GM12878 (cell line): ENCODE data around the gene XG. TPM values are rescaled to one million over a fixed set of nuclear protein-coding genes. Genes with fewer than 3 reads are reported as not detected.

Experiments
- ATF2 ChIP-seq: IDR thresholded peaks from 2 replicates; pipeline ENCODE4 v1.6.1; 2012; ENCODE audit warnings: low read length, inconsistent platforms
- BCL11A ChIP-seq: IDR thresholded peaks from 2 replicates; pipeline ENCODE4 v1.6.1; 2011; ENCODE audit warnings: low read depth, low read length
- CBFB ChIP-seq: IDR thresholded peaks from 2 replicates; pipeline ENCODE4 v1.6.1; 2016; ENCODE audit warnings: antibody characterized with exemption, low read depth
- CBX3 ChIP-seq: fragments of 200-600 bp; sonication (generic); IDR thresholded peaks from 2 replicates; pipeline ENCODE4 v1.6.1; 2016; ENCODE audit warnings: low read depth, borderline replicate concordance
- CHD1 ChIP-seq: IDR thresholded peaks from 2 replicates; pipeline ENCODE4 v1.6.1; 2012; ENCODE audit warnings: low read depth, low read length, improper control_type of control experiment
- CHD2 ChIP-seq: IDR thresholded peaks from 2 replicates; pipeline ENCODE4 v1.6.1; 2011; ENCODE audit warnings: low read depth, low read length, improper control_type of control experiment, borderline replicate concordance
- HDAC6 ChIP-seq: fragments of 200-600 bp; sonication (generic); IDR thresholded peaks from one replicate; pipeline ENCODE4 v1.8.0; 2017; ENCODE audit warnings: antibody characterized with exemption; ENCODE audit not compliant: unreplicated experiment
- MAX ChIP-seq: IDR thresholded peaks from 2 replicates; pipeline ENCODE4 v1.6.1; 2012; ENCODE audit warnings: low read depth, low read length, improper control_type of control experiment
- MLLT1 ChIP-seq: fragments of 450-650 bp; IDR thresholded peaks from 2 replicates; pipeline ENCODE4 v1.6.1; 2016; ENCODE audit warnings: mild to moderate bottlenecking
- MTA2 ChIP-seq: fragments of 450-650 bp; IDR thresholded peaks from 2 replicates; pipeline ENCODE4 v1.6.1; 2016; ENCODE audit warnings: low read depth, mild to moderate bottlenecking, moderate library complexity
- NR2C1 ChIP-seq: fragments of 450-650 bp; IDR thresholded peaks from 2 replicates; pipeline ENCODE4 v1.6.1; 2017; ENCODE audit warnings: antibody characterized with exemption, mild to moderate bottlenecking, moderate library complexity
- NRF1 ChIP-seq: conservative IDR thresholded peaks from 2 replicates; pipeline ENCODE4 v1.6.1; 2011; ENCODE audit warnings: mild to moderate bottlenecking, low read depth, low read length, improper control_type of control experiment
- PAX5 ChIP-seq: IDR thresholded peaks from 2 replicates; pipeline ENCODE4 v1.6.1; 2011; ENCODE audit warnings: low read depth, low read length, borderline replicate concordance
- PBX3 ChIP-seq: IDR thresholded peaks from 2 replicates; pipeline ENCODE4 v1.6.1; 2011; ENCODE audit warnings: mild to moderate bottlenecking, low read depth, low read length, moderate library complexity; ENCODE audit not compliant: insufficient replicate concordance
- RBBP5 ChIP-seq: fragments of 200-600 bp; sonication (generic); conservative IDR thresholded peaks from 2 replicates; pipeline ENCODE4 v1.6.1; 2016
- SMARCA5 ChIP-seq: fragments of 450-650 bp; IDR thresholded peaks from 2 replicates; pipeline ENCODE4 v1.6.1; 2017; ENCODE audit warnings: mild to moderate bottlenecking
- ZBTB4 ChIP-seq: fragments of 450-650 bp; formaldehyde crosslinking; IDR thresholded peaks from 2 replicates; pipeline ENCODE4 v1.4.0; 2022; ENCODE audit warnings: mild to moderate bottlenecking, moderate library complexity
- ZBTB40 ChIP-seq: fragments of 450-650 bp; IDR thresholded peaks from 2 replicates; pipeline ENCODE4 v1.6.1; 2016; ENCODE audit warnings: mild to moderate bottlenecking, moderate library complexity, borderline replicate concordance
- ZNF217 ChIP-seq: fragments of 450-650 bp; IDR thresholded peaks from 2 replicates; pipeline ENCODE4 v1.6.1; 2017; ENCODE audit warnings: antibody characterized with exemption, mild to moderate bottlenecking
- polyA plus RNA-seq, 11 experiments: library from polyadenylated mRNA; depleted of rRNA in 4 of 11; unstranded in 6 of 11; stranded (reverse) in 5 of 11; fragments of >200 nt; fragmentation: Nextera tagmentation in 4 of 11; fragmentation: Illumina TruSeq in 1 of 11; extraction: Ambion mirVana in 4 of 11; extraction: Trizol in 1 of 11; gene quantifications; 1 replicate in 1 of 11; 2 replicates in 10 of 11; pipeline versions ENCODE4 v1.2.1 to v1.2.3, GENCODE V29; 2011 to 2016; ENCODE audit warnings: inconsistent platforms in 2 of 11, missing spikeins in 2 of 11, low read depth in 1 of 11
- total RNA-seq, 4 experiments: library from RNA; depleted of rRNA in 3 of 4; stranded (reverse); fragments of >200 nt in 3 of 4; fragmentation: Illumina TruSeq in 1 of 4; extraction: Trizol in 1 of 4; gene quantifications; 2 replicates each; pipeline versions ENCODE4 v1.2.1 to v1.2.3, GENCODE V29; 2013 to 2021

XG gene
- total and polyA plus RNA-seq, 10 of the 15 experiments (the other 5 are each of a cell fraction or from before 2014, with no cell fraction given) = not detected

GRCh38 chrX:2707334-2707760, 44.5 kb upstream of the XG start (continued):
- peak; percentile 81 for TF ChIP-seq MLLT1
- TF ChIP-seq CHD2 = no peak
- TF ChIP-seq NRF1 = no peak
- no peak for TF ChIP-seq ZNF217
- TF ChIP-seq CBX3 = no peak
- TF ChIP-seq ATF2 = no peak; the same call in 1 of the 2 replicates
- TF ChIP-seq MTA2 = peak; percentile 59; the same call in 1 of the 2 replicates
- TF ChIP-seq ZBTB40 = peak; percentile 80
- no peak for TF ChIP-seq HDAC6
- TF ChIP-seq NR2C1 = no peak
- no peak for TF ChIP-seq CHD1
- peak; percentile 42; the same call in 1 of the 2 replicates for TF ChIP-seq MAX
- TF ChIP-seq RBBP5 = no peak
- no peak for TF ChIP-seq ZBTB4 (CRISPR knock-in tag)
- TF ChIP-seq PAX5 = peak; percentile 97
- TF ChIP-seq SMARCA5 = no peak
- 0 out of 2 replicates have a peak, but pooled peaks have one; percentile 18 for TF ChIP-seq BCL11A
- TF ChIP-seq CBFB = no peak
- TF ChIP-seq PBX3 = peak; percentile 88
